NT2/D1 (cell line): ENCODE data around the gene GMEB2.

ENCODE experiments used
- DNase-seq: peaks from one replicate; pipeline ENCODE4 v3.0.0-alpha.2; 2011; ENCODE audit warnings: low read depth, low spot score
- H3K27me3 ChIP-seq: 2 replicates; pipeline ENCODE4 v1.6.0; 2011; ENCODE audit warnings: mild to moderate bottlenecking; ENCODE audit not compliant: insufficient read length, insufficient read depth
- H3K36me3 ChIP-seq: 2 replicates; pipeline ENCODE4 v1.6.1; 2011; ENCODE audit warnings: mild to moderate bottlenecking, low read length, mixed read lengths; ENCODE audit not compliant: insufficient read depth, insufficient read length
- H3K4me1 ChIP-seq: 2 replicates; pipeline ENCODE4 v1.5.1; 2011; ENCODE audit not compliant: insufficient read depth, insufficient read length
- H3K4me3 ChIP-seq: 2 replicates; pipeline ENCODE4 v1.5.1; 2011; ENCODE audit warnings: low read depth; ENCODE audit not compliant: insufficient read length
- H3K9ac ChIP-seq: 2 replicates; pipeline ENCODE4 v1.6.0; 2011; ENCODE audit warnings: low read depth; ENCODE audit not compliant: insufficient read length
- H3K9me3 ChIP-seq: 2 replicates; pipeline ENCODE4 v1.5.1; 2011; ENCODE audit warnings: mild to moderate bottlenecking, low read length; ENCODE audit not compliant: insufficient read depth
- SUZ12 ChIP-seq: IDR thresholded peaks from 2 replicates; pipeline ENCODE4 v1.6.1; 2011; ENCODE audit not compliant: insufficient read length, insufficient read depth; ENCODE audit errors: extremely low read depth
- YY1 ChIP-seq: IDR thresholded peaks from 2 replicates; pipeline ENCODE4 v1.6.1; 2011; ENCODE audit not compliant: insufficient read length, insufficient read depth
- ZNF274 ChIP-seq: IDR thresholded peaks from 2 replicates; pipeline ENCODE4 v1.6.1; 2011; ENCODE audit warnings: mild to moderate bottlenecking, low read depth, low read length

Gene GMEB2

DNA sequence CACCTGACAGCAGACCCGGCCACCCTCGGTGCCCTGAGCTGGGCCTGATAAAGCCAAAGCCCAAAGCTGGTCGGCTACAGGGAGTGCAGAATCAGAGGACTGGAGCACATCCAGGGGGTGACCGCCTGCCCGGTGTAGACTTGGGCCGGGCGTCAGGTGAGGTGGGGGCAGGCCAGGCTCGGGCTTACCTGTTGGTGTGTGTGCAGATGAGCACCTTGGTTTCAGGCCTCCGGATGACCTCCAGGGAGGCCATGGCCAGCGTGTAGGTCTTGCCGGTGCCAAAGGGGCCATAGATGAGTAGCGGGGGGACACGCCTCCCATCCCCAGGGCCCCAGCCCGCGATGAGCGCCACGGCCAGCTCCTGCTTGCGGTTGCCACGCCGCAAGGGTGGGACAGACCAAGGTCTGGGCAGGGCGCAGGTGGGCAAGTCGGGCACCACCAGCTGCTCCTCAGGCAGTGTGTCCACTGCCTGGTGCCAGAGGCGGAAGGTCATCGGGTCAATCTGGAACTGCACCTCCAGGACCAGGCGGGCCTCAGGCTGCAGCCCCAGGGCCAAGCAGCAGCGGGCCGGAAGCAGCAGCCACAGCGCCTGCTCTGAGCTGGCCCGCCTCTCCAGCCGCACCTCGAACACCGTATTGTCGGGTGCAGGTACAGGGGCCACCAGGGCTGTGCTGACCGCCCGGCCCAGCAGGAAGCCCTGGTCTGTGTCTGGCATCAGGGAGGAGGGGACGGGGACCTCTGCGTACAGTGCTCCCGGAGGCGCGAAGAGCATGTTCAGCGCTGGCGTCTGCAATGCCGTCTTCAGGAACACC is 58.5 kb downstream of the GMEB2 start:
- H3K4me3 ChIP-seq, result no peak overlapping the region
- peak overlapping the region; percentile 36 for H3K9ac ChIP-seq
- no peaks in the 10 kb centered on the region for H3K9me3 ChIP-seq
- peaks cover 86% of the 10 kb centered on the region for H3K36me3 ChIP-seq
- DNase-seq, result no peak
- no peaks in the 10 kb centered on the region for H3K27me3 ChIP-seq
- TF ChIP-seq YY1 (no peak), SUZ12 (no peak)
- H3K4me1 ChIP-seq, result peaks cover 14% of the 10 kb centered on the region

- DNase-seq, result no peak
- Histone ChIP-seq H3K27me3 (no peaks in the 10 kb centered on the region), H3K36me3 (peaks cover 88% of the 10 kb centered on the region), H3K4me3 (no peak overlapping the region), H3K9me3 (no peaks in the 10 kb centered on the region), H3K4me1 (peaks cover 6% of the 10 kb centered on the region), H3K9ac (no peak overlapping the region)
- TF ChIP-seq ZNF274 (no peak), SUZ12 (no peak), YY1 (no peak)
Measured at GRCh38 chr20:63567386-63568169, 59.3 kb downstream of the GMEB2 start.

GRCh38 chr20:63567136-63567385 is 59.8 kb downstream of the GMEB2 start:
- Histone ChIP-seq H3K36me3 (peaks cover 88% of the 10 kb centered on the region), H3K4me3 (no peak overlapping the region), H3K9me3 (no peaks in the 10 kb centered on the region), H3K4me1 (peaks cover 1% of the 10 kb centered on the region), H3K27me3 (no peaks in the 10 kb centered on the region), H3K9ac (no peak overlapping the region)
- TF ChIP-seq ZNF274, result no peak
- no peak for TF ChIP-seq YY1
- TF ChIP-seq SUZ12, result no peak
- DNase-seq, result no peak

DNA sequence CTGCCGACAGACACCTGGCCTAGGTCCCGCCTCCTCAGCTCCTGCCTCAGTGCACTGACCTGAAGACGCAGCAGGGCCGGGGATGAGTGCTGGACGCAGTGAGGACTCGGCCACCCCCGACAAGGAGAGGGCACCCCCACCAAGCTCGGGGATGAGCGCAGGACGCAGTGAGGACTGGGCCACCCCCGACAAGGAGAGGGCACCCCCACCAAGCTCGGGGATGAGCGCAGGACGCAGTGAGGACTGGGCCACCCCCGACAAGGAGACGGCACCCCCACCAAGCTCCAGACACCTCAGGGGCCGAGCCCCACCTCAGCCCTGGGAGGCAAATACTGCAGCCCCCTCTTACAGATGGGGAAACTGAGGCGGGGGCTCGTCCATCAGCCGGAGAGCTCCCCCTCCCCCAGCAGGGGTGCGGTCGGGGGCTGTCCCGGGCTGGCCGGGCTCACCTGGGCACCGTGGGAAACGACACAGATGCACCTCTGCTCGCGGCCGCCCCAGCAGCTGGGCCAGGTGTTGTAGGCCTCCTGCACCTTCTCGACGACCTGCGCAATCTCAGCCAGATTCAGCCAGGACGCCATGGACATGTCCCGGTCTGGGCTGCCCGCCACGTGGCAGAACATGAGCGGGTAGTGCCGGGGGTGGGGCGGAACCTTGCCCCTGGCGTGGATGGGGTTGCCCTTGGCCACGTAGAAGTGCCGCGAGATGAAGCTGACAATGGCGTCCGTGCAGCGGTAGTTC is 60.3 kb downstream of the GMEB2 start:
- no peaks in the 10 kb centered on the region for H3K27me3 ChIP-seq
- no peak for DNase-seq

DNA sequence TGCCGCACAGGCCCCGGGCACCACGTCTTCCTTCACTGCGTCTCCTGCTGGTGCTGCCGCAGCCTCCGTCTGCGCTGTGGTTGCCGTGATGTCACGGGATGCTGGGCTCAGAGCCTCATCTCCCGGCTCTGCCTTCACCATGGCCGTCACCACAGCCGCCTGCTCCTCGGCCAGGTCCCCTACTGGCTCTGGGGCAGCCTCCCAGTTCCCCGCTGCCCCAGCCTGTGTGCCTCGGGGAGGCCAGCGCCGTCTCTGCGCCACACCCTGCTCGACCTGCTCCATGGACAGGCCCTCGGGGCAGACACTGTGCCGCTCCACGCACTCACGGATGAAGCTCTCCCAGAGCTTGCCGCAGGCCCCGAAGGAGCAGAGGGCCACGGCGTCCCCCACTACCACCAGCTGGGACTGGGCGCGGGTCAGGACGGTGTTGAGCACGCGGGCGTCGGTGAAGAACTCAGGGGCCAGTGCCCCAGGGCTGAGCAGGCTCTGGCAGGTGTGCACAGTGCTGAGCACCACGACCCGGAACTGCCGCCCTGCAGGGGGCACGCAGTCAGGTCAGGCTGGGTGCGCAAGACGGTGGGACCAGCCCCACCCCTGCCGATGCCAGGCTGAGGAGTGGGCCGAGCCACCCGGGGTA is 61.1 kb downstream of the GMEB2 start:
- Histone ChIP-seq H3K36me3 (peaks cover 96% of the 10 kb centered on the region), H3K9me3 (no peaks in the 10 kb centered on the region), H3K4me1 (no peaks in the 10 kb centered on the region), H3K9ac (peak overlapping the region; percentile 21), H3K27me3 (no peaks in the 10 kb centered on the region), H3K4me3 (no peak overlapping the region)
- no peak for DNase-seq
- TF ChIP-seq SUZ12 (no peak), ZNF274 (no peak), YY1 (no peak)

More for the DNA sequence above, 60.3 kb downstream of the GMEB2 start:
- TF ChIP-seq ZNF274 (no peak), YY1 (no peak), SUZ12 (no peak)
- no peaks in the 10 kb centered on the region for H3K4me1 ChIP-seq
- H3K4me3 ChIP-seq, result no peak overlapping the region
- H3K9ac ChIP-seq, result no peak overlapping the region
- H3K36me3 ChIP-seq, result peaks cover 88% of the 10 kb centered on the region
- H3K9me3 ChIP-seq, result no peaks in the 10 kb centered on the region

DNA sequence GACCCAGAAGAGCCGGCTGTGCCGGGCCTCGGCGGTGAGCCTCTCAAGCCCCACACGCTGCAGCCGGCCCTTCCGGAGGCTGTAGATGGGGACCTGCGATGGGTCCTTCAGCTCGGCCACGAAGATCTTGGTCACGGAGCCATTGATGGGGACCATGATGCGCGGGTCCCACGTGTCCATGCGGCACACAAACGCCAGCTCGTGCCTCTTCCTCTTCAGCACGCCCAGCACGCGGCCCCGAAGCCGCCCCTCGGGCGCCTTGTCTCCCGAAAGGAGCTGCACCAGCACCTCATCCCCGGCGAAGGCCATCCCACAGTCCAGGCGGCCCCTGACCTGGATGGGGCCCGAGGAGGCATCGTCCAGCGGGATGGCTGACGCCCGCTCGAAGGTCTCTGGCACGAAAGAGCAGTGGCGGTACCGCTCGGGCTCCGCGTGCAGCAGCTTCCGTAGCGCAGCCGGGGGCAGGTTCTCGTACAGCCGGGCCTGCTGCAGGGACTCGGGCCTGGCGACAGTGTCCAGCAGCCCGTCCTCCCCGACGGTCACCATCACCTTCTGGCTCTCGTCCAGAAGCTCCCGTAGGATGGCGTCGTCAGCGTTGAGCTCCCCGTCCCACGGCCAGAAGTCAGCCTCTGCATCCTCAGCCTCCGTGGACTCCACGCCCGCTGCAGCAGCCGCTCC is 61.7 kb downstream of the GMEB2 start:
- Histone ChIP-seq H3K4me3 (no peak overlapping the region), H3K9ac (peak overlapping the region; percentile 21), H3K27me3 (no peaks in the 10 kb centered on the region), H3K36me3 (peaks cover 96% of the 10 kb centered on the region), H3K4me1 (no peaks in the 10 kb centered on the region), H3K9me3 (no peaks in the 10 kb centered on the region)
- TF ChIP-seq SUZ12 (no peak), ZNF274 (no peak), YY1 (no peak)
- no peak for DNase-seq
